Endothelial cell of umbilical vein (primary cell): ENCODE measurements around the gene PCNX4. TPM values are rescaled to one million over a fixed set of nuclear protein-coding genes. Genes with fewer than 3 reads are reported as not detected.

Experiments
- BruUV-seq: library from RNA; stranded (reverse); fragments of 400-500 nt; replicated peaks from 2 replicates; lab custom pipeline; 2021; lab: Mats Ljungman, UMichigan
- CTCF ChIA-PET: fragments of 300-600, 350-600 bp; sonication (Branson Sonifier 250); formaldehyde crosslinking; loops from one replicate; lab custom pipeline; 2021; ENCODE audit warnings: antibody characterized with exemption, inconsistent platforms; lab: Charles Lee
- POLR2A ChIA-PET: fragments of 300-600, 350-600 bp; sonication (Branson Sonifier 250); formaldehyde crosslinking; loops from one replicate; lab custom pipeline; 2021; ENCODE audit warnings: antibody characterized with exemption, inconsistent platforms; lab: Charles Lee
- DNase-seq: peaks from one replicate; pipeline ENCODE4 v3.0.0-alpha.2; 2011; ENCODE audit warnings: low read depth, low spot score
- FAIRE-seq: peaks from 2 replicates; lab custom pipeline; 2011; peaks lifted over from hg19 to GRCh38; lab: Jason Lieb, UNC
- H2AFZ ChIP-seq: 2 replicates; pipeline ENCODE4 v1.6.0; 2012; ENCODE audit warnings: low read depth, low read length, control low read depth, inconsistent platforms
- H3K27ac ChIP-seq: 2 replicates; pipeline ENCODE4 v1.5.1; 2011; ENCODE audit warnings: low read depth, mild to moderate bottlenecking, control low read depth, low read length, moderate library complexity; ENCODE audit not compliant: insufficient read depth
- H3K27me3 ChIP-seq, 2 experiments: 2 replicates each; pipeline versions ENCODE4 v1.6.0 to v1.6.1; 2011; ENCODE audit warnings: low read length in 2 of 2, mixed read lengths in 1 of 2; ENCODE audit not compliant: control insufficient read depth in 2 of 2, insufficient read depth in 2 of 2
- H3K36me3 ChIP-seq, 2 experiments: 2 replicates in 1 of 2; 3 replicates in 1 of 2; pipeline ENCODE4 v1.5.1; 2011; ENCODE audit warnings: low read length in 2 of 2, mild to moderate bottlenecking in 1 of 2, moderate library complexity in 1 of 2; ENCODE audit not compliant: control insufficient read depth in 2 of 2, insufficient read depth in 2 of 2; ENCODE audit errors: extremely low read depth in 1 of 2
- H3K4me1 ChIP-seq: 3 replicates; pipeline ENCODE4 v1.5.1; 2011; ENCODE audit warnings: mild to moderate bottlenecking, low read length; ENCODE audit not compliant: control insufficient read depth, insufficient read depth; ENCODE audit errors: extremely low read depth
- H3K4me2 ChIP-seq: 2 replicates; pipeline ENCODE4 v1.6.1; 2011; ENCODE audit warnings: low read length, control low read depth, mixed read lengths; ENCODE audit not compliant: insufficient read depth
- H3K4me3 ChIP-seq, 3 experiments: fragments of 200-600 bp in 1 of 3; sonication (generic), shearing (Covaris generic) in 1 of 3; replicated peaks in 1 of 3; 2 replicates each; pipeline ENCODE4 v1.5.1; 2011 to 2016; ENCODE audit warnings: control low read depth in 3 of 3, low read length in 3 of 3, mild to moderate bottlenecking in 2 of 3, inconsistent platforms in 1 of 3, low read depth in 1 of 3, moderate library complexity in 1 of 3; ENCODE audit not compliant: insufficient read depth in 1 of 3
- H3K79me2 ChIP-seq: 2 replicates; pipeline ENCODE4 v1.6.0; 2012; ENCODE audit warnings: low read length, inconsistent platforms; ENCODE audit not compliant: control insufficient read depth, insufficient read depth
- H3K9ac ChIP-seq: replicated peaks from 2 replicates; pipeline ENCODE3; 2011; ENCODE audit warnings: low read length, control low read depth; ENCODE audit not compliant: insufficient read depth; ENCODE audit errors: extremely low read depth
- H3K9me1 ChIP-seq: replicated peaks from 3 replicates; pipeline ENCODE4 v1.6.0; 2011; ENCODE audit warnings: mild to moderate bottlenecking, low read length; ENCODE audit not compliant: control insufficient read depth, insufficient read depth; ENCODE audit errors: extremely low read depth
- H3K9me3 ChIP-seq: replicated peaks from 2 replicates; pipeline ENCODE4 v1.5.1; 2012; ENCODE audit warnings: low read length, inconsistent platforms; ENCODE audit not compliant: control insufficient read depth, insufficient read depth
- H4K20me1 ChIP-seq: replicated peaks from 2 replicates; pipeline ENCODE3; 2011; ENCODE audit warnings: mild to moderate bottlenecking, low read length; ENCODE audit not compliant: control insufficient read depth, insufficient read depth; ENCODE audit errors: extremely low read depth
- CTCF ChIP-seq, 2 donors: IDR thresholded peaks; 1 replicate in 1 of 2; 2 replicates in 1 of 2; pipeline ENCODE4 v1.5.1; 2011; ENCODE audit warnings: low read length in 2 of 2, mild to moderate bottlenecking in 2 of 2, moderate library complexity in 2 of 2, control low read depth in 1 of 2, inconsistent platforms in 1 of 2, low read depth in 1 of 2; ENCODE audit not compliant: insufficient read depth in 1 of 2; ENCODE audit errors: extremely low read depth in 1 of 2
- EZH2 ChIP-seq: IDR thresholded peaks from 2 replicates; pipeline ENCODE4 v1.6.1; 2012; ENCODE audit warnings: borderline replicate concordance, low read depth, mild to moderate bottlenecking, moderate library complexity, low read length, inconsistent platforms; ENCODE audit not compliant: severe bottlenecking
- FOS ChIP-seq: IDR thresholded peaks from 2 replicates; pipeline ENCODE4 v1.6.1; 2011; ENCODE audit warnings: mild to moderate bottlenecking, low read length, moderate library complexity, borderline replicate concordance; ENCODE audit not compliant: insufficient read depth
- GATA2 ChIP-seq: IDR thresholded peaks from 2 replicates; pipeline ENCODE4 v1.7.0; 2011; ENCODE audit warnings: low read depth, mild to moderate bottlenecking, moderate library complexity, mixed read lengths, low read length; ENCODE audit not compliant: insufficient read length, insufficient read depth
- JUN ChIP-seq: IDR thresholded peaks from 2 replicates; pipeline ENCODE4 v1.6.1; 2011; ENCODE audit warnings: borderline replicate concordance, low read depth; ENCODE audit not compliant: insufficient read length, insufficient read depth
- MAX ChIP-seq: IDR thresholded peaks from 2 replicates; pipeline ENCODE4 v1.6.1; 2011; ENCODE audit not compliant: insufficient read depth, insufficient read length
- MYC ChIP-seq: IDR thresholded peaks from one replicate; pipeline ENCODE4 v1.6.1; 2011; ENCODE audit warnings: mild to moderate bottlenecking, low read depth, low read length
- POLR2AphosphoS5 ChIP-seq: IDR thresholded peaks from 2 replicates; pipeline ENCODE4 v1.6.1; 2012; ENCODE audit warnings: low read depth, mild to moderate bottlenecking, control low read depth, low read length, moderate library complexity; ENCODE audit not compliant: insufficient read depth
- dilution Hi-C: fragments of 300-500 bp; cut with MboI; formaldehyde crosslinking; loops from one replicate; pipeline ENCODE4 v1.15.0; 2019; ENCODE audit warnings: low sequenced_read_pairs; ENCODE audit not compliant: extremely low pct_ligation_motif_present
- intact Hi-C: fragments of 100-400 bp; cut with micrococcal nuclease; formaldehyde crosslinking; loops from one replicate; pipeline ENCODE4 v1.10.0; 2022
- polyA plus RNA-seq, 4 experiments: library from polyadenylated mRNA; depleted of rRNA in 3 of 4; stranded (reverse) in 3 of 4; unstranded in 1 of 4; fragments of >200 nt; gene quantifications; 2 replicates each; pipeline versions ENCODE4 v1.2.1 to v1.2.3, GENCODE V29; 2011 to 2012; ENCODE audit warnings: missing spikeins in 1 of 4
- total RNA-seq: library from RNA; stranded (reverse); gene quantifications from 2 replicates; pipeline ENCODE4 v1.2.3, GENCODE V29; 2021

PCNX4 gene
- total and polyA plus RNA-seq, 2 donors (not counting 3 experiments of a cell fraction or from before 2014, with no cell fraction given) = 35.5 to 51.6 TPM

- Histone ChIP-seq H3K79me2 (peaks cover 3% of the 10 kb centered on the region), H3K27ac (no peak overlapping the region), H3K9me1 (no peaks in the 10 kb centered on the region), H3K4me3 (no peak overlapping the region), H3K4me1 (peaks cover 10% of the 10 kb centered on the region), H3K9ac (no peak overlapping the region), H3K36me3 (no peaks in the 10 kb centered on the region), H2AFZ (no peak overlapping the region), H3K27me3 (no peaks in the 10 kb centered on the region), H3K4me2 (no peak overlapping the region), H4K20me1 (no peaks in the 10 kb centered on the region), H3K9me3 (no peaks in the 10 kb centered on the region)
- ChIA-PET POLR2A (no interaction called here), CTCF (no interaction called here)
- no peak for FAIRE-seq
- TF ChIP-seq JUN (no peak), FOS (no peak), POLR2AphosphoS5 (no peak), MAX (no peak), GATA2 (no peak), CTCF (IDR thresholded peaks at IDR 0.05; ENCODE audit: extremely low read depth in 1 of 2, insufficient read depth in 1 of 2, low read depth in 1 of 2, low read length in 2 of 2) (no peak), EZH2 (no peak), MYC (no peak)
- no TSS peak for BruUV-seq
- intact Hi-C loops = loop anchor here (10.0 kb wide), 1 partner anchor 657 kb away; no protein-coding TSS in a partner anchor
- no peak for DNase-seq
- dilution Hi-C loops = no loop called here
Observed at GRCh38 chr14:60161196-60162107, 69.7 kb downstream of the PCNX4 start.
